Measurements from ENCODE around the gene DNAJC15.
"Not testable (repeated sequence)": the region's sequence is repeated elsewhere in the genome, so short reads cannot be mapped to it uniquely, and the experiment has no call there.

Gene DNAJC15

DNA sequence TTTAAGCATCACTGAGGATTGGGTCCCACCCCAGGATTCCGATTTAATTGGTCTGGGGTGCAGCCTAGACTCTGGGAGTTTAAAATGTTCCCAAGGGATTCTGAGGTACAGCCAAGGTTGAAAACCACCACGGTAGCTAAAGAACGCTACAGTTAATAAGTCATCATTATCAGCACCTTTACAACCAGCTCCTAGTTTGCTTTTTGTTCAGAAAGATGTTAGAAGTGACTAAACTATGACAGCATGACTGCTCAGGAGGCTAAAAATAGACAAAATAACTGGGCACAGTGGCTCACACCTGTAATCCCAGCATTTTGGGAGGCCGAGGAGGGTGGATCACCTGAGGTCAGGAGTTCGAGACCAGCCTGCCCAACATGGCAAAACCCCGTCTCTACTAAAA is 19.7 kb upstream of the DNAJC15 start:
- no peak for DNase-seq (ENCODE audit: low read depth in 2 of 2)

DNA sequence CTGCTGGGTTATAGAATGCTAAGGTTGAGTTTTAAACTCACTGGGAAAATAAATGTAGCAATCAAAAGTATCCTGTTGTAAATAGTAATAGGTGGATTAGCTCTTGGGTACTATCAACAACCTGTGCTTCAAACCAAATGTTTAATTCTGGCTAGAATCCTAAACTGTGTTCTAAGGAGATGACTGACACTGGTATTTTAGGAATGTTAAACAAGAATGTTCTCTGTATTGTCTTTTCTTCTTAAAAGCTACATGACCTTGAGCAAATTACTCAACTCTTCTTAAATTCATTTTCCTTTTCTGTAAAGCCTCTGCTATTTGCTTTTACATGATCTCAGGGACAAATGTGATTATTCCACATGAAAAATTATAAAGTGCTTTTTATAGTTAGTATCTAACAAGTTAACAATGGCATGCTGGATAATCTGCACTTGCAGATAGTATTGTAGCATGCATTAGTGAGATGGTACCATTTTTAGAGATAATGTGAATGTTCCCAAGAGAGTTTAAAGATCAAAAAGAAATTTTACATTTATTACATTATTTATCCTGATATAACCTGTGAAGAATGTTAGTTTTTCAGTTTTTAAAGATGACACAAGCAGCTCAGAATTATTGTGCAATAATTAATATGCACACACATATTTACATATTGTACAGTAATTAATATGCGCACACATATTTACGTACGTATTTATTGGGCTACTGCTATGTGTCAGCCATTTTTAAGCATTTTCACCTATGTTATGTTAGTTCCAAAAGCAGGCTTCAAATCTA is 17.7 kb upstream of the DNAJC15 start:
- DNase-seq (ENCODE audit: low read depth in 2 of 2) = no peak

DNA sequence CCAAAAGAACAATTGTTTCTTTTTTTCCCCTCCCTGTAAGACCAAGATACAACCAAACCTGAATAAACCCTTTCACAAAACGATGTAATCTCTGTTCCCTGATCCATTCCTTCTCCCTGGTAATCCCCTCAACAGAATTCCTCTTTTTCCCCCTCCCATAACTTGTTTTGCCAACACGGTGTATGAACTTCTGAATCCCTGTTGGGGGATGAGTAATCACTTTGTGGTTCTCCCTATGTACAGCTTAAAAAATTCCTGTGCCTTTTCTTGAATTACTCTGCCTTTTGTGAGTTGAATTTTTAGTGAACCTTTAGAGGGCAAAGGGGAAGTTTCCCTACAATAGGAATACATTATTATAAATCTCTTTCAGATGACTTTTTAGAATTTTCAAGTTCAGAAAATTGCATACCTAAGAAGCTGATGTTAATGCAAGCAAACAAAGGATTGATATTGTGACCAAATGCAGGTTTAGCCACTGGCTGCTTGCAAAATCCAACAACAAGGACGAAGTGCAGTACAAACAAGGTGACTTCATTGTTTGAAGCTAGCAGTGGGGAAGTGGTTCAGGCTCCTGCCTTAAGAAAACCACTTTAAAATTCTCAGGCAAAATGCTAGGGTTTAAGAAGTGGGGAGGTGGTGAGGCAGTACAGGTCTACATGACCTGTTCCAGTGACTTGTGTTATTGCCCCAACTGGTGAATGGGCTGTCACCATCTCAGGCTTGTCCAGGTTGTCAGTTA is 16.3 kb upstream of the DNAJC15 start:
- DNase-seq (ENCODE audit: low read depth in 2 of 2) = no peak

GRCh38 chr13:43008596-43008995 is 14.8 kb upstream of the DNAJC15 start:
- DNase-seq (ENCODE audit: low read depth in 2 of 2) = no peak

DNA sequence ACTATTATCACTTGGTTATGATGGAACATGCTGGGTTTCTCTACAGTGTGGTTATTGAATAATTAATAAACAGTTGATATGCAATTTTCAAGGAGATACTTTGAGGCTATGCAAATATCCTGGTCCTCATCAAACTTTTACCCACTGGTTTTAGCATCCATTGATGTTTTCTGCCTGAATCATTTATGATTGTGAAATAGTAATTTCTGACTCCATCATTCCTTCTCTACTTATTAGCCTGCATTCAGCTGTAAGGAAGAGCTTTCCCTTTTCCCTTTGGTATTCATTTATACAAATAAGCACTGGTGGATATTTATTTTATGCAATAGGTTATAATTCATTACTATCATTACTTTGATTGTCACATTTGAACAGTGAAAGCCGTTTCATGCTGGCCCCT is 13.9 kb upstream of the DNAJC15 start:
- no peak for DNase-seq (ENCODE audit: low read depth in 2 of 2)

DNA sequence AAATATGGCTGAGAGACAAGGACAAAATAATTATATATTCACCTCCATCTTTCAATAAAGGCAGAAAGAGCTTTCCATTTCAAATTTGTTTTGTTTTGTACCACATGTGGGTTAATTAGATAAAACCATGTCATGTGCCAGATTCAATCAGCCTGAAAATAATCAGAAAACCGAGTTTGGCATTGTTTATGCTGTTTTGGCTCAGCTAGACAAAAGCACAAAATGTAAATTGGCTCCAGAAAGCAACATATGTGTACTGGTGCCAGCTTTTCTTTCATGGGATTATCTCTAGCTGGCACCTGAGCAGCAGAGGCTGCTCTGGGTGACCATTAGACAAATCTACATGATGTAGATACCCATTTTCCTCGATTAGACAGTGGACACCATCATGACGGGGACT is 9.2 kb upstream of the DNAJC15 start:
- no peak for DNase-seq (ENCODE audit: low read depth in 2 of 2)

DNA sequence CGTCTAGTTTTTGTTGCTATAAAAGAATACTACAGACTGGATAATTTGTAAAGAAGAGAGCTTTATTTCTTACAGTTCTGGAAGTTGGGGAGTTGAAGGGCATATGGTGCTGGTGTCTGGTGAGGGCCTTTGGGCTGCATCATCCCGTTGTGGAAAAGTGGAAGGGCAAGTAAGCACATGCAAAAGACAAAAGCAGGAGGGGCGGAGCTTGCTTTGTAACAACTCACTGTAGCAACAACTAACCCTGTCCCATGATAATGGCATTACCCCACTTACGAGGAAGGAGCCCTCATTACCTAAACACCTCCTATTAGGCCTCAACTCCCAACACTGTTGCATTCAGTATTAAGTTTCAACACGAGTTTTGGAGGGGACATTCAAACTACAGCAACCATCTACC is 7.2 kb upstream of the DNAJC15 start:
- no peak for DNase-seq (ENCODE audit: low read depth in 2 of 2)

DNA sequence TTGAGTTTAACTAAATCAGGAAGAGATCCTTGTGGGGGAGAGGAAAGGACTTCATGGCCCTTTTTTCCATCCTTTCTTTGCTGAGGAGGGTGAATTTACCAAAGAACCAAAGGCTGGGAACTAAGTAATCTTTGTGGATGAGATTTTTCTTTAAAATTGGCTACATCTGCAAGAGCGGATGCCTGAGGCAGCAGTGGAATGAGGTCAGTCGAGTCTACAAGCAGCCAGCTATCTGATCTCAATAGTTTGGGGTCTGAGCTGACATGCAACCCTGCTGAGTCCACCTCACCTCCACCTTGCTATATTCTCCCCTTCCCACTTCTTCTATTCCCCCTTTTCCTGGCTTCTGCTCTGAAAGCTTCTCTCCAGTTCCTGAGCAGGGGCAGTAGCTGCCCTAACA is 3.6 kb upstream of the DNAJC15 start:
- no peak for DNase-seq (ENCODE audit: low read depth in 2 of 2)

DNA sequence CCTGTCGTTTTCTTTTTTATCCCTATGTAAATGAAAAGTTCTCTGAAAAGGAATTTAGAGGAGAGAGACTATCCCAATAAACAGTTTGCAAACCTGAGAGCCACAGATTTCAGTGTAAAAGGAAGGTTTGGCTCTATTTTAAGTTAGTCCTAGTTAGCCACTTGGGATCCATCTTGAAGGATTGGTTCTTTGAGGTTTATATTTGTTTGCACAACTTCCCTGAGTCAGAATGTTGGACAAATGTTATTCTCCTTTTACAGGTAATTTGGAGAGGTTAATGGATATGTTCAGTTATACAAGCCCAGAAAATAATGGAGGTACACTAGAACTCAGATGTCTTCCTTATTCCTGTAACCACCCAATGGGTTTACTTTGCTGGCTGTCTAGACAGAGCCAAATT is 2.6 kb upstream of the DNAJC15 start:
- no peak for DNase-seq (ENCODE audit: low read depth in 2 of 2)

- DNase-seq (ENCODE audit: low read depth in 2 of 2) = no peak
Observed at GRCh38 chr13:43021926-43022670, 1.3 kb upstream of the DNAJC15 start.

DNA sequence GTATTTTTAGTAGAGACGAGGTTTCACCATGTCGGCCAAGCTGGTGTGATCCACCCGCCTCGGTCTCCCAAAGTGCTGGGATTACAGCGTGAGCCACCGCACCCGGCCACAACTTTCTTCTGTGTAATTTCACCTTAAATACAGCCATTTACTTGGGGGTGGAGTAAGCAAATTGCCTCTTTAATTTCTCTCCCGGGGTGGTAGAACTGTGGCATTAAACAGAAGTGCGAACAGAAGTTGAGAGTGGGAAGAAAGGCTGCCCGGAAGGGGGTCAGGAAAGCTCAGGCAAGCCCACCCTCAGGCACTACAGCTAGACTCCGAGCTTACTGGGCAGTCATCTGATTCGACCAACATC is 475 bp upstream of the DNAJC15 start:
- DNase-seq (ENCODE audit: low read depth in 2 of 2) = no peak

DNA sequence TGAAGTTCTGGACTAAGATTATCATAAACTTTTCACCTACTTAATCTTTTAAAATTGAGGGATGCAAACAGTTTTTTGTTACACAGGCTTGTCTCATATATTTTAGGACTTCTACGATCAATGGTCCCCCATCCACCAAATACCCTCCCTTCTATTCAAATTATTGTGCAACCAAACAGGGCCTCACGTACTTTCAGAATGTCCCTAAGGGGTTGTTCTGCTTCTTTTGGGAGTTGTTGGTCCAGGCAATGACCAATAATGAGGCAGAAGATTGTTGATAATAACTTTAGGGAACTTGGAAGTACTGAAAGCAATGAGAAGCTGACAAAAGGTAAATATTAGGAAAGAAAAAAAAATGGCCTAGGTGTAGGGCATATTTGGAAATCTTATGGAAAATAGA is 2.9 kb downstream of the DNAJC15 start:
- DNase-seq (ENCODE audit: low read depth in 2 of 2) = no peak

- DNase-seq (ENCODE audit: low read depth in 2 of 2) = no peak
Observed at GRCh38 chr13:43030548-43030947, 7.2 kb downstream of the DNAJC15 start.

DNA sequence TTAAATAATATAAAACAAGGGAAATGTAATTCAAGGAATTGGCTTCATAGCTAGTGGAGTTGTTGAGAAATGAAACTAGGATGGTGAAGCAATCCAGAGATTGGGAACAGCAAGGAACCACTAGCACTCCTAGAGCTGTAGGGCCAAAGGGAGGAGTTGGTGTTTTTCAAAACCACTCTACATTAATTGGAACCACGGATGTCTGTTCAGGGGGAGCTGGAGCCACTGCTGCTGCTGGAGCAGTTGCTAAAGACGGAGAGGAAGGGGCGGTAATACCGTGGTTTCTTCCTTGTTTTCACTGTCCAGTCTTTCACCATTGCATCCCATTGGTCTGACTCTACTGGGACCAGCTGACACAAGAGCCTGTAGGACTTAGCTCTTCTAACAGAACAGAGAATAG is 8.5 kb downstream of the DNAJC15 start:
- no peak for DNase-seq (ENCODE audit: low read depth in 2 of 2)

- DNase-seq (ENCODE audit: low read depth in 2 of 2) = no peak
Observed at GRCh38 chr13:43033038-43033437, 9.7 kb downstream of the DNAJC15 start.

DNA sequence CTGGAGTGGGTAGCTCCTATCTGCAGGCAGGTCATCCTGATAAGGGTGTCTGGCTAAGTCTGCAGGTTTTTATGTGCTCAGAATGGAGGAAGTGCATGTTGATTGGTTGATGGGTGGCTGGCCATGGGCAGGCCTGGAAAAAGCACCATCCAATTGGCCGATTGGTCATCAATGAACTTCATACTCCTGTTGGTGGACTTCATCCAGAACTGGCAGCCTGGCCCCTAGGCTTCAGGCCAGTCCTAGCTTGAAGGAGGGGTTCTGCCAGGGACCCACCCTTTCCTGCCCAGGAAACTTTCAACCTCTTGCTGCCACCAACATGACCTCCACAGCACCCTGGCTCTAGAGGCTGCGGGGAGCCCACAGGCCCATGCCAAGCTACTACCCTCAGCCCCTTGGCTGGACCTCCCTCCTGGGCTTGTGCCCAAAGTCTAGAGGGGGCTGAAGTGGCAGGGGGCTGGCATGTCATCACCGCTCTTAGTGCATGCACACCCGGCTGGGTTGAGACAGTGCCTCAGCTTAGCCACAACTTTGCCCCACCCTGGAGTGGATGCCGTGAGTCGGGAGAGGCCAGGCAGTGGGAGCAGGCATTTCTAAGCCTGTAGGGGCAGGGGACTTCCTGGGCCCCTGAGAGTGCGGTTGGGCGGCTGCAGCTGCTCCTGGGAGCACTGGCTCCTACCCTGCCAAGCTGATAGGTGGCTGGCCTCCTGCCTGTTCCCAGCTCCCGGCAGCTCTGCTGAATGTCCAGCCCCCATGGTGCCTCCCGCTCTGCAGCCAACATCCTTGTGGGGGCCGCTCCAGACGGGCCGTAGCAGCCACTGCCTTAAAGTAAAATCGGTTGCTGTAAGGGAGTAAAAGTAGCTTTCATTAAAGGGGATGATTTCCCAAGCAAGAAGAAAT is 13.2 kb downstream of the DNAJC15 start:
- no peak for DNase-seq (ENCODE audit: low read depth in 2 of 2)

DNA sequence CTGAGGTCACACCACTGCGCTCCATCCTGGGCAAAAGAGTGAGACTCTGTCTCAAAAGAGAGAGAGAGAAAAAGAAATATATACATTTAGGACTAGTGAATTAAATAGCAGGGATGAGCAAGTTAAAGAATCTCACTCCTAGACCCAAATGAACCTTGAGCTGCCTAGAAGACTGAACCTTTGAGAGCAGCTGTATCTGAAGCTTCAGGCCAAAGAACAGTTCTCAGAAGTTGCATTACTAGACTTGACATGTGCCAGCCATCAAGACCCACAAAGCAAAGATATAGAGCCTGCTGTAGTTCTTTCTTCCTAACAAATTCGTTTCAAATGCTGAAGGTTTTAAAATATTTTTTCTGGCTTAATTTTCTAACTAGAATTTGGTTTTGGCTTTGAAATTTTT is 16.6 kb downstream of the DNAJC15 start:
- DNase-seq (ENCODE audit: low read depth in 2 of 2) = no peak

GRCh38 chr13:43040581-43041368 is 17.4 kb downstream of the DNAJC15 start:
- not testable (repeated sequence) for DNase-seq (ENCODE audit: low read depth in 2 of 2)

GRCh38 chr13:43041369-43041921 is 18.1 kb downstream of the DNAJC15 start:
- no peak for DNase-seq (ENCODE audit: low read depth in 2 of 2)

DNA sequence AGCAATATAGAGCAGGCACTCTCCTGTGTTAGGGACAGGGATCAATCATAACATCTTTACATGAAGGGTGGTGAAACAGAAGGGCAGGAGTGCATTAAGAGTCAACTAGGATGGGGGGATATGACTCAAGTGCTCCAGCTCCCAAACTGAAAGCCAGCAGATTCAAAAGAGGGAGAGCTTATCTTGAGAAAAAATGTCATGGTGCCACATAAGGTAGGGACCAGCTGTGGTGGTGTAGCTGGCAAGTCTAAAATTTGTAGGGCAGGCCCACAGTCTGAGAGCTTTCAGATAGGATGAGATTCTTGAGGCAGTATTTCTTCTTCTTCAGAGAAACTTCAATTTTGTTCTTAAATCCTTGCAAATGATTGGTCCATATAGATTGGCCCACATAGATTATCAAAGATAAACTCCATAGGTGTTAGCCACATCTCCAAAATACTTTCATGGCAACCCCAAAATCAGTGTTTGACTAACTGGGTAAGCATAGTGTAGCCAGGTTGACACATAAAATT is 19.1 kb downstream of the DNAJC15 start:
- no peak for DNase-seq (ENCODE audit: low read depth in 2 of 2)

Measured in stimulated activated CD4-positive, alpha-beta T cell treated with anti-CD3 and anti-CD28 coated beads, Interleukin-15, amount 100 ng/mL, for 48 hours (primary cell).